Activated CD4-positive, alpha-beta memory T cell treated with anti-CD3 and anti-CD28 coated beads for 36 hours (primary cell): ENCODE results near the gene PCAT7. TPM values are rescaled to one million over a fixed set of nuclear protein-coding genes. Genes with fewer than 3 reads are reported as not detected.
"Not testable (repeated sequence)": the region's sequence is repeated elsewhere in the genome, so short reads cannot be mapped to it uniquely, and the experiment has no call there.

Experiments used
- CTCF ChIA-PET: fragments of 350-600 bp; sonication (Branson Sonifier 250); formaldehyde crosslinking; loops from one replicate; lab custom pipeline; 2021; ENCODE audit warnings: antibody characterized with exemption, inconsistent platforms; lab: Charles Lee
- POLR2A ChIA-PET: fragments of 350-600 bp; sonication (Branson Sonifier 250); formaldehyde crosslinking; loops from one replicate; lab custom pipeline; 2021; ENCODE audit warnings: antibody characterized with exemption; lab: Charles Lee
- DNase-seq: peaks from one replicate; pipeline ENCODE4 v3.0.0-alpha.2; 2020
- H3K27ac Mint-ChIP-seq: one replicate; pipeline ENCODE4 v1.8.0; 2021; ENCODE audit warnings: mixed read lengths
- H3K27me3 Mint-ChIP-seq: one replicate; pipeline ENCODE4 v1.8.0; 2021; ENCODE audit warnings: mixed read lengths
- H3K36me3 Mint-ChIP-seq: one replicate; pipeline ENCODE4 v1.8.0; 2021; ENCODE audit warnings: mixed read lengths
- H3K4me1 Mint-ChIP-seq: one replicate; pipeline ENCODE4 v1.8.0; 2021; ENCODE audit warnings: low read depth, mixed read lengths
- H3K4me3 Mint-ChIP-seq: one replicate; pipeline ENCODE4 v1.8.0; 2021; ENCODE audit warnings: mild to moderate bottlenecking, mixed read lengths
- H3K9me3 Mint-ChIP-seq: one replicate; pipeline ENCODE4 v1.8.0; 2021; ENCODE audit warnings: mixed read lengths
- intact Hi-C: fragments of 100-400 bp; cut with micrococcal nuclease; formaldehyde crosslinking; loops from one replicate; pipeline ENCODE4 v1.15.1; 2023
- total RNA-seq, 2 experiments: library from RNA; stranded (reverse); gene quantifications; one replicate each; pipeline ENCODE4 v1.2.3, GENCODE V29; 2021

The PCAT7 gene
- total RNA-seq, 2 experiments from 2014 or later, result not detected

- no peak for DNase-seq
- no peak overlapping the region for H3K4me3 Mint-ChIP-seq
- intact Hi-C loops, result no loop called here
- POLR2A ChIA-PET, result no interaction called here
- no peaks in the 10 kb centered on the region for H3K9me3 Mint-ChIP-seq
- CTCF ChIA-PET, result no interaction called here
- H3K27ac Mint-ChIP-seq, result no peak overlapping the region
- H3K4me1 Mint-ChIP-seq, result peaks cover 5% of the 10 kb centered on the region
- H3K27me3 Mint-ChIP-seq, result peaks cover 13% of the 10 kb centered on the region
- H3K36me3 Mint-ChIP-seq, result no peaks in the 10 kb centered on the region
These were observed 37.0 kb downstream of the PCAT7 start for GRCh38 chr9:94591876-94592275.

GRCh38 chr9:94592683-94593082 is 37.8 kb downstream of the PCAT7 start:
- H3K4me3 Mint-ChIP-seq, CTCF ChIA-PET, H3K36me3 Mint-ChIP-seq, H3K27ac Mint-ChIP-seq, H3K9me3 Mint-ChIP-seq, POLR2A ChIA-PET, DNase-seq, H3K4me1 Mint-ChIP-seq, intact Hi-C loops: not testable (repeated sequence)
- H3K27me3 Mint-ChIP-seq, result peaks cover 13% of the 10 kb centered on the region

DNA sequence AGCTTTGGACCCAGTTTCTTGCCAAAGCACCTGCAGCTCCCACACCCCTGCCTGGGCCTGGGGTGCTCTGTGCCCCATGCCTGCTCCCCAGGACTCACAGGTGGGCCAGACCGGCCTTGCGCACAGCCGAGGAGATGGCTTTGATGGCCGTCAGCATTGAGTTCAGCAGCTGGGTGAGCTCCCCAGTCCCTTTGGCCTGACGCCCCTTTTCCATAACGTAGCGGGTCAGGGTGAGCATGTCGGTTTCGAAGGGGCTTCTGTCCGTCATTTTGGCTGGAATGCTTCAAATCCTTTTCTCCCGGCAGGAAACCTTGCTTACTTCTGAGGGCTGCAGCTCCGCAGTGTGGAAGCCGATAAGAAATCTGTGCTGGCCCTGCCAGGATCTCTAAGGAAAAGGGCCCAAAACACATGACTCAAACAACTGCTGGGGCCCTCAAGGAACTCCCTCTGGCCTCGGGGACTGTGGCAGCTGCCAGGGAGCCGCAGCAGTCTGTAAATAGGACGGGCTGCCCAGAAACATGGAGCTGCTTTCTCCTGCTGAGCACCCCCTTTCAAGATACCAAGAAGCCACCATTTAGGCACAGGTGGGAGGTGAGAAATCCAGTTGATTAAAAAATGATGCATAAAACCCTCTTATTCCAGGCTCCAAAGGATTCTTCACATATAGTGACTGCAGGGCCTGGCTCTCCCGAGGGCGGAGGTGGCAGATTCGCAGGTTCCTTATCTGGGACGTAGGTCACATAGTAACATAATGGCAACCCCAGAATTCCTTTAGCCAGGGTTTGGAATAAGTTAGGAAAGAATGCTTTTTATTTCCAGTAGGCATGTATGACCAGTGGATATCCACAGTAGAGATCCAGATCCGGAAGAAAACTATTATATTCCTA is 38.8 kb downstream of the PCAT7 start, which contains the start of gene FBP2:
Gene FBP2, minus strand, starts transcription at position 366 of the 887 bp plus-strand sequence. Its CDS starts 98 bp downstream, at position 268.
- Mint-ChIP-seq H3K4me1 (no peaks in the 10 kb centered on the region), H3K27ac (no peak within 1 kb of the TSS), H3K36me3 (no peaks in the 10 kb centered on the region), H3K4me3 (no peak within 1 kb of the TSS), H3K27me3 (peaks cover 13% of the 10 kb centered on the region), H3K9me3 (no peaks in the 10 kb centered on the region)
- intact Hi-C loops, result no loop called here
- ChIA-PET POLR2A (no interaction called here), CTCF (no interaction called here)
- no peak for DNase-seq

- H3K36me3 Mint-ChIP-seq, result no peaks in the 10 kb centered on the region
- peaks cover 5% of the 10 kb centered on the region for H3K27me3 Mint-ChIP-seq
- H3K4me1 Mint-ChIP-seq, result peaks cover 6% of the 10 kb centered on the region
- intact Hi-C loops, result no loop called here
- no peak for DNase-seq
- ChIA-PET CTCF (no interaction called here), POLR2A (no interaction called here)
- H3K27ac Mint-ChIP-seq, result no peak overlapping the region
- H3K4me3 Mint-ChIP-seq, result no peak overlapping the region
- H3K9me3 Mint-ChIP-seq, result no peaks in the 10 kb centered on the region
These were observed 44.2 kb downstream of the PCAT7 start for GRCh38 chr9:94599102-94599501.

DNA sequence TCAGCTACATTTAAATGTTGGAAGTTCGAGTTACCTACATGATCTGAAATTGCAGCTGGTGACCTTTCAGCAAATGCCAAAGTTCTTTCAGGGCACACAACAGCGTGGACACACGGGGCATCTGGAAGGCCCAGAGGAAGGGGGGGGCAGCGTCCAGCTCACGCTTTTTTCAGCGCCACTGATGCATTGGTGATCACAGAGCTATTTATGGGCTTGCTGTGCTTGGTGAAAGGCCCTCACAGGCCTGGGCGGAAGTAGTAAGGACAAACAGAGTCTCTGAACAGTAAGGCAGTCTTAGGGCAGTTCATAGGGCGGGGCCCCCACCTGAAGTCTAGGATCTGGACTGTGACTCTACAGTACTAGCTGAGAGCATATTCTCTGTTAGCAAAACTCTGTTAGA is 45.4 kb downstream of the PCAT7 start:
- DNase-seq, result no peak
- Mint-ChIP-seq H3K36me3 (no peaks in the 10 kb centered on the region), H3K27ac (no peak overlapping the region), H3K27me3 (peaks cover 3% of the 10 kb centered on the region), H3K9me3 (no peaks in the 10 kb centered on the region), H3K4me1 (peaks cover 6% of the 10 kb centered on the region), H3K4me3 (no peak overlapping the region)
- ChIA-PET POLR2A (no interaction called here), CTCF (no interaction called here)
- intact Hi-C loops, result no loop called here

GRCh38 chr9:94600715-94601114 is 45.8 kb downstream of the PCAT7 start:
- intact Hi-C loops, result no loop called here
- CTCF ChIA-PET, result interaction anchor here (1.9 kb wide), 1 partner anchor 46 kb away, joined by 8 read pairs; the partner anchor contains the start of gene PCAT7
- Mint-ChIP-seq H3K27ac (no peak overlapping the region), H3K27me3 (peaks cover 3% of the 10 kb centered on the region), H3K4me3 (no peak overlapping the region), H3K4me1 (peaks cover 6% of the 10 kb centered on the region), H3K9me3 (no peaks in the 10 kb centered on the region), H3K36me3 (no peaks in the 10 kb centered on the region)
- no peak for DNase-seq
- POLR2A ChIA-PET, result no interaction called here

GRCh38 chr9:94602666-94603065 is 47.8 kb downstream of the PCAT7 start:
- intact Hi-C loops, result loop anchor here (1.0 kb wide), 1 partner anchor 48 kb away; no protein-coding TSS in a partner anchor
- Mint-ChIP-seq H3K9me3 (no peaks in the 10 kb centered on the region), H3K4me1 (peaks cover 6% of the 10 kb centered on the region), H3K4me3 (no peak overlapping the region), H3K36me3 (no peaks in the 10 kb centered on the region), H3K27me3 (peaks cover 3% of the 10 kb centered on the region), H3K27ac (no peak overlapping the region)
- POLR2A ChIA-PET, result no interaction called here
- DNase-seq, result no peak
- CTCF ChIA-PET, result no interaction called here

GRCh38 chr9:94603259-94604160 is 48.6 kb downstream of the PCAT7 start:
- Mint-ChIP-seq H3K4me3 (no peak overlapping the region), H3K4me1 (peaks cover 6% of the 10 kb centered on the region), H3K36me3 (no peaks in the 10 kb centered on the region), H3K27ac (no peak overlapping the region), H3K9me3 (no peaks in the 10 kb centered on the region), H3K27me3 (peaks cover 3% of the 10 kb centered on the region)
- ChIA-PET POLR2A (interaction anchor here (0.6 kb wide), 1 partner anchor 52 kb away, joined by 4 read pairs; no protein-coding TSS in a partner anchor), CTCF (interaction anchor here (1.4 kb wide), 1 partner anchor 49 kb away, joined by 6 read pairs; the partner anchor contains the start of gene PCAT7)
- peak; percentile 85 for DNase-seq
- intact Hi-C loops, result loop anchor here (1.0 kb wide), 1 partner anchor 49 kb away; no protein-coding TSS in a partner anchor

GRCh38 chr9:94606646-94607422 is 52.0 kb downstream of the PCAT7 start:
- no peak for DNase-seq
- H3K27me3 Mint-ChIP-seq, result peaks cover 6% of the 10 kb centered on the region
- no peaks in the 10 kb centered on the region for H3K9me3 Mint-ChIP-seq
- CTCF ChIA-PET, result no interaction called here
- POLR2A ChIA-PET, result no interaction called here
- H3K4me1 Mint-ChIP-seq, result peaks cover 11% of the 10 kb centered on the region
- H3K4me3 Mint-ChIP-seq, result no peak overlapping the region
- H3K27ac Mint-ChIP-seq, result no peak overlapping the region
- intact Hi-C loops, result no loop called here
- no peaks in the 10 kb centered on the region for H3K36me3 Mint-ChIP-seq

- intact Hi-C loops, result no loop called here
- Mint-ChIP-seq H3K4me1 (peaks cover 16% of the 10 kb centered on the region), H3K27me3 (peaks cover 6% of the 10 kb centered on the region), H3K9me3 (no peaks in the 10 kb centered on the region), H3K4me3 (no peak overlapping the region), H3K36me3 (no peaks in the 10 kb centered on the region), H3K27ac (no peak overlapping the region)
- CTCF ChIA-PET, result no interaction called here
- POLR2A ChIA-PET, result no interaction called here
- DNase-seq, result no peak
These were observed 52.5 kb downstream of the PCAT7 start for GRCh38 chr9:94607423-94607691.

- CTCF ChIA-PET, result no interaction called here
- Mint-ChIP-seq H3K27ac (no peak overlapping the region), H3K27me3 (peaks cover 9% of the 10 kb centered on the region), H3K36me3 (no peaks in the 10 kb centered on the region), H3K9me3 (no peaks in the 10 kb centered on the region), H3K4me3 (no peak overlapping the region), H3K4me1 (peaks cover 10% of the 10 kb centered on the region)
- DNase-seq, result no peak
- POLR2A ChIA-PET, result no interaction called here
- intact Hi-C loops, result no loop called here
These were observed 55.3 kb downstream of the PCAT7 start for GRCh38 chr9:94610181-94610606.
